Neuronal stem cell (in vitro differentiated cells): ENCODE data around the gene AMER3.

Experiments
- DNase-seq: peaks from one replicate; pipeline ENCODE4 v3.0.0-alpha.2; 2013; ENCODE audit warnings: low spot score
- H2AFZ ChIP-seq: one replicate; pipeline ENCODE4 v1.6.1; 2013; ENCODE audit warnings: mild to moderate bottlenecking, low read length, inconsistent platforms
- H2AK5ac ChIP-seq: 2 replicates; pipeline ENCODE4 v1.6.1; 2013; ENCODE audit warnings: low read depth, mild to moderate bottlenecking, inconsistent platforms, low read length, moderate library complexity, mixed read lengths
- H2BK120ac ChIP-seq: 2 replicates; pipeline ENCODE4 v1.6.1; 2013; ENCODE audit warnings: low read depth, mild to moderate bottlenecking, inconsistent platforms, low read length, moderate library complexity, mixed read lengths
- H2BK12ac ChIP-seq: one replicate; pipeline ENCODE4 v1.6.1; 2013; ENCODE audit warnings: low read length, inconsistent platforms
- H2BK15ac ChIP-seq: 2 replicates; pipeline ENCODE4 v1.6.1; 2013; ENCODE audit warnings: mild to moderate bottlenecking, low read length, inconsistent platforms, mixed read lengths
- H2BK5ac ChIP-seq: one replicate; pipeline ENCODE4 v1.6.1; 2013; ENCODE audit warnings: inconsistent platforms, mild to moderate bottlenecking, low read length, moderate library complexity
- H3K14ac ChIP-seq: one replicate; pipeline ENCODE4 v1.6.1; 2013; ENCODE audit warnings: low read length, inconsistent platforms
- H3K18ac ChIP-seq: 2 replicates; pipeline ENCODE4 v1.6.1; 2013; ENCODE audit warnings: low read length, inconsistent platforms
- H3K23ac ChIP-seq: 2 replicates; pipeline ENCODE4 v1.6.1; 2013; ENCODE audit warnings: low read depth, mild to moderate bottlenecking, mixed read lengths, low read length, inconsistent platforms; ENCODE audit not compliant: poor library complexity
- H3K27ac ChIP-seq: replicated peaks from 3 replicates; pipeline ENCODE4 v1.5.1; 2013; ENCODE audit warnings: low read length, inconsistent platforms
- H3K27me3 ChIP-seq, 3 experiments: 2 replicates each; pipeline ENCODE4 v1.6.1; 2013; ENCODE audit warnings: low read length in 3 of 3, mild to moderate bottlenecking in 2 of 3, inconsistent platforms in 1 of 3, low read depth in 1 of 3, mixed read lengths in 1 of 3, moderate library complexity in 1 of 3; ENCODE audit not compliant: control insufficient read depth in 3 of 3, insufficient read depth in 3 of 3
- H3K36me3 ChIP-seq, 2 donors: replicated peaks in 1 of 2; 2 replicates each; pipeline ENCODE4 v1.6.1; 2013; ENCODE audit warnings: low read length in 2 of 2; ENCODE audit not compliant: control insufficient read depth in 2 of 2, insufficient read depth in 2 of 2
- H3K4ac ChIP-seq: 2 replicates; pipeline ENCODE4 v1.6.1; 2013; ENCODE audit warnings: inconsistent platforms, mild to moderate bottlenecking, low read length, moderate library complexity
- H3K4me1 ChIP-seq, 2 donors: 1 replicate in 1 of 2; 2 replicates in 1 of 2; pipeline ENCODE4 v1.6.1; 2013; ENCODE audit warnings: low read length in 2 of 2, low read depth in 1 of 2; ENCODE audit not compliant: control insufficient read depth in 2 of 2, insufficient read depth in 1 of 2
- H3K4me2 ChIP-seq: one replicate; pipeline ENCODE4 v1.6.1; 2013; ENCODE audit warnings: mild to moderate bottlenecking, low read length, inconsistent platforms; ENCODE audit not compliant: insufficient read depth, poor library complexity, severe bottlenecking
- H3K4me3 ChIP-seq, 2 donors: 2 replicates each; pipeline ENCODE4 v1.5.1; 2013; ENCODE audit warnings: low read length in 2 of 2, mild to moderate bottlenecking in 2 of 2, inconsistent platforms in 1 of 2, moderate library complexity in 1 of 2
- H3K79me1 ChIP-seq: one replicate; pipeline ENCODE4 v1.6.1; 2013; ENCODE audit warnings: low read depth, mild to moderate bottlenecking, inconsistent platforms, low read length, moderate library complexity
- H3K9ac ChIP-seq: one replicate; pipeline ENCODE4 v1.6.1; 2013; ENCODE audit warnings: mild to moderate bottlenecking, low read depth, low read length, inconsistent platforms; ENCODE audit not compliant: poor library complexity
- H3K9me3 ChIP-seq, 2 donors: replicated peaks in 1 of 2; 2 replicates each; pipeline versions ENCODE3 to v1.6.1; 2013; ENCODE audit warnings: low read length in 2 of 2, mild to moderate bottlenecking in 2 of 2, inconsistent platforms in 1 of 2, low read depth in 1 of 2, mixed read lengths in 1 of 2, moderate library complexity in 1 of 2; ENCODE audit not compliant: control insufficient read depth in 2 of 2, insufficient read depth in 1 of 2
- H4K8ac ChIP-seq: one replicate; pipeline ENCODE4 v1.6.1; 2013; ENCODE audit warnings: low read depth, mild to moderate bottlenecking, inconsistent platforms, low read length, moderate library complexity
- H4K91ac ChIP-seq: one replicate; pipeline ENCODE4 v1.6.1; 2013; ENCODE audit warnings: low read length, low read depth, mild to moderate bottlenecking, inconsistent platforms; ENCODE audit not compliant: poor library complexity
- WGBS, 2 donors: extraction: QIAGEN DNeasy Blood & Tissue Kit; methylation state at CpG; one replicate each; pipeline ENCODE4 v1.1.7; 2013; ENCODE audit warnings: missing lambda C conversion rate in 2 of 2, mixed read lengths in 1 of 2; ENCODE audit not compliant: insufficient read length in 2 of 2, insufficient replicate concordance in 1 of 2; ENCODE audit errors: extremely low coverage in 2 of 2; 5-methylcytosine and 5-hydroxymethylcytosine counted together

Gene AMER3

GRCh38 chr2:130720528-130720927 is 34.8 kb upstream of the AMER3 start:
- no peak overlapping the region for H3K23ac ChIP-seq
- H3K36me3 ChIP-seq, result no peaks in the 10 kb centered on the region
- H2BK120ac ChIP-seq, result no peak overlapping the region
- H2AK5ac ChIP-seq, result no peak overlapping the region
- H2AFZ ChIP-seq, result no peak overlapping the region
- DNase-seq, result no peak
- no peaks in the 10 kb centered on the region for H3K27me3 ChIP-seq
- H3K4me2 ChIP-seq, result no peak overlapping the region
- no peak overlapping the region for H2BK12ac ChIP-seq
- no peak overlapping the region for H4K91ac ChIP-seq
- H3K18ac ChIP-seq, result no peak overlapping the region
- H2BK15ac ChIP-seq, result no peak overlapping the region
- no peaks in the 10 kb centered on the region for H3K79me1 ChIP-seq
- H3K4ac ChIP-seq, result no peak overlapping the region
- no peak overlapping the region for H3K27ac ChIP-seq
- H3K9ac ChIP-seq, result no peak overlapping the region
- H3K14ac ChIP-seq, result no peak overlapping the region
- no CpG with 5 or more reads among the region's 3 CpGs for WGBS, 2 donors
- H3K4me3 ChIP-seq, result no peak overlapping the region
- H4K8ac ChIP-seq, result no peak overlapping the region
- H3K9me3 ChIP-seq, result peaks cover 0 to 2% of the 10 kb centered on the region in 2 donors
- H2BK5ac ChIP-seq, result no peak overlapping the region
- H3K4me1 ChIP-seq, result no peaks in the 10 kb centered on the region

- Histone ChIP-seq H2BK12ac (no peak overlapping the region), H3K36me3 (no peaks in the 10 kb centered on the region), H2AFZ (no peak overlapping the region), H3K9ac (no peak overlapping the region), H4K8ac (no peak overlapping the region), H2BK120ac (no peak overlapping the region), H4K91ac (no peak overlapping the region), H3K23ac (no peak overlapping the region), H3K4me3 (no peak overlapping the region), H3K27ac (no peak overlapping the region), H3K9me3 (peaks cover 0 to 2% of the 10 kb centered on the region in 2 donors), H3K14ac (no peak overlapping the region), H2AK5ac (no peak overlapping the region), H3K79me1 (no peaks in the 10 kb centered on the region), H2BK5ac (no peak overlapping the region), H3K4me1 (peaks cover 0 to 8% of the 10 kb centered on the region in 2 donors), H2BK15ac (no peak overlapping the region), H3K4me2 (no peak overlapping the region), H3K18ac (no peak overlapping the region), H3K27me3 (peaks cover 0 to 26% (median 14%) of the 10 kb centered on the region in 3 experiments), H3K4ac (no peak overlapping the region)
- WGBS, 2 donors, result no CpG with 5 or more reads among the region's 2 CpGs
- DNase-seq, result no peak
Observed at GRCh38 chr2:130724455-130724854, 30.9 kb upstream of the AMER3 start.

GRCh38 chr2:130726614-130727180 is 28.6 kb upstream of the AMER3 start:
- Histone ChIP-seq H4K91ac (no peak overlapping the region), H3K27ac (no peak overlapping the region)
- no CpG with 5 or more reads among the region's 20 CpGs for WGBS, 2 donors

GRCh38 chr2:130727286-130727924 is 27.9 kb upstream of the AMER3 start:
- WGBS, 2 donors, result no CpG with 5 or more reads among the region's 48 CpGs
- peak; percentile 90 for DNase-seq
- peaks cover 0 to 26% (median 14%) of the 10 kb centered on the region in 3 experiments for H3K27me3 ChIP-seq

More at GRCh38 chr2:130726614-130727180, 28.6 kb upstream of the AMER3 start:
- Histone ChIP-seq H2BK5ac (peak overlapping the region; percentile 6), H2AFZ (peak overlapping the region; percentile 92), H2BK12ac (no peak overlapping the region), H3K14ac (no peak overlapping the region), H3K9me3 (peaks cover 0 to 2% of the 10 kb centered on the region in 2 donors), H3K4me3 (peak overlapping the region; percentile 34 to 85), H3K4ac (no peak overlapping the region), H3K27me3 (peaks cover 0 to 26% (median 14%) of the 10 kb centered on the region in 3 experiments), H3K79me1 (no peaks in the 10 kb centered on the region), H3K4me2 (peak overlapping the region; percentile 91), H2BK120ac (no peak overlapping the region), H3K4me1 (peaks cover 0 to 8% of the 10 kb centered on the region in 2 donors), H3K36me3 (no peaks in the 10 kb centered on the region), H4K8ac (no peak overlapping the region), H2AK5ac (peak overlapping the region; percentile 2), H3K18ac (peak overlapping the region; percentile 9), H2BK15ac (peak overlapping the region; percentile 43), H3K9ac (no peak overlapping the region), H3K23ac (no peak overlapping the region)
- no peak for DNase-seq

More at GRCh38 chr2:130727286-130727924, 27.9 kb upstream of the AMER3 start:
- no peaks in the 10 kb centered on the region for H3K79me1 ChIP-seq
- H3K18ac ChIP-seq, result peak overlapping the region; percentile 92
- H2AFZ ChIP-seq, result peak overlapping the region; percentile 92
- no peak overlapping the region for H4K91ac ChIP-seq
- H3K27ac ChIP-seq, result no peak overlapping the region
- no peak overlapping the region for H2AK5ac ChIP-seq
- no peak overlapping the region for H2BK12ac ChIP-seq
- peak overlapping the region; percentile 16 for H2BK15ac ChIP-seq
- H3K4me2 ChIP-seq, result peak overlapping the region; percentile 91
- peaks cover 0 to 8% of the 10 kb centered on the region in 2 donors for H3K4me1 ChIP-seq
- H3K36me3 ChIP-seq, result no peaks in the 10 kb centered on the region
- peak overlapping the region; percentile 52 for H3K23ac ChIP-seq
- H2BK120ac ChIP-seq, result no peak overlapping the region
- no peak overlapping the region for H4K8ac ChIP-seq
- no peak overlapping the region for H3K4ac ChIP-seq
- peak overlapping the region; percentile 78 for H3K9ac ChIP-seq
- H3K4me3 ChIP-seq, result peak overlapping the region; percentile 34 to 85
- H3K14ac ChIP-seq, result no peak overlapping the region
- H2BK5ac ChIP-seq, result no peak overlapping the region
- H3K9me3 ChIP-seq, result peaks cover 0 to 2% of the 10 kb centered on the region in 2 donors
